ENCODE results near the gene TEX19. TPM values are rescaled to one million over a fixed set of nuclear protein-coding genes. Genes with fewer than 3 reads are reported as not detected.
A peak's percentile ranks its signal among the peaks of the same experiment; 100 is the strongest.

The TEX19 gene
- total and polyA plus RNA-seq, 10 of the 15 experiments (the other 5 are each of a cell fraction or from before 2014, with no cell fraction given) = 0.03 to 0.32 (median 0.13) TPM; not detected in 3

GRCh38 chr17:82354804-82355308 is 4.2 kb upstream of the TEX19 start (continued):
- TF ChIP-seq IRF5 (IDR thresholded peaks at IDR 0.05; ENCODE audit: borderline replicate concordance) = no peak
- no peak for TF ChIP-seq ASH2L (IDR thresholded peaks at IDR 0.05; ENCODE audit: borderline replicate concordance, low read depth)
- no peak for TF ChIP-seq YBX1 (IDR thresholded peaks at IDR 0.05)
- TF ChIP-seq IRF4 (IDR thresholded peaks at IDR 0.05; ENCODE audit: low read depth, low read length) = no peak
- no peak for TF ChIP-seq SRF (IDR thresholded peaks at IDR 0.05; ENCODE audit: low read depth in 2 of 2, low read length in 2 of 2)
- no peak for TF ChIP-seq TCF7 (IDR thresholded peaks at IDR 0.05; ENCODE audit: borderline replicate concordance)

- in situ Hi-C loops (cut with MboI) = no loop called here
- no peaks in the 10 kb centered on the region for H3K79me2 ChIP-seq (ENCODE audit: control insufficient read depth, insufficient read depth, low read length)
- TF ChIP-seq PAX5 (IDR thresholded peaks at IDR 0.05; ENCODE audit: borderline replicate concordance, low read depth, low read length) = 0 out of 2 replicates have a peak, but pooled peaks have one; percentile 29
- no peak for TF ChIP-seq CREM (IDR thresholded peaks at IDR 0.05; ENCODE audit: low read depth)
- BruUV-seq (replicated peaks) = no TSS peak
- intact Hi-C loops (cut with micrococcal nuclease; ENCODE audit: unreplicated experiment) = no loop called here
- FAIRE-seq (no peak), ATAC-seq (no peak), DNase-seq (ENCODE audit: low read depth, low spot score) (no peak)
- peaks cover 14% of the 10 kb centered on the region for H3K4me1 ChIP-seq (ENCODE audit: control insufficient read depth, insufficient read depth, low read length)
- ChIA-PET RAD21 (ENCODE audit: unreplicated experiment) (no interaction called here), SMC1A (ENCODE audit: uncharacterized antibody, unreplicated experiment) (interaction anchor here (0.8 kb wide), 1 partner anchor 63 kb away, joined by 5 read pairs; the partner anchor contains the start of gene OGFOD3), CTCF (interaction anchor here (1.5 kb wide), 1 partner anchor 196 kb away, joined by 3 read pairs; no protein-coding TSS in a partner anchor), POLR2A (no interaction called here)
- H3K9ac ChIP-seq (ENCODE audit: control insufficient read depth, insufficient read depth, low read length) = no peak overlapping the region
- H4K20me1 ChIP-seq (ENCODE audit: control insufficient read depth, insufficient read depth) = no peaks in the 10 kb centered on the region
- no peaks in the 10 kb centered on the region for H3K36me3 ChIP-seq (ENCODE audit: control insufficient read depth in 2 of 2, insufficient read depth in 2 of 2, low read length in 1 of 2)
- no peak overlapping the region for H3K4me3 ChIP-seq
- no peaks in the 10 kb centered on the region for H3K27me3 ChIP-seq (replicated peaks in 1 of 2; ENCODE audit: control insufficient read depth in 2 of 2, insufficient read depth in 2 of 2, low read length in 1 of 2)
- no peaks in the 10 kb centered on the region for H3K9me3 ChIP-seq (replicated peaks; ENCODE audit: control insufficient read depth, insufficient read depth, low read length)
- no peak overlapping the region for H3K4me2 ChIP-seq (ENCODE audit: control insufficient read depth, insufficient read depth)
- no peak overlapping the region for H3K27ac ChIP-seq (ENCODE audit: control insufficient read depth, insufficient read depth)
- no peak overlapping the region for H2AFZ ChIP-seq (ENCODE audit: control insufficient read depth, low read depth, low read length)
- 72% methylated on average over 11 of the region's 11 CpGs for WGBS (ENCODE audit: insufficient coverage, insufficient replicate concordance, low lambda C conversion rate, missing lambda C conversion rate)
These were observed 3.1 kb upstream of the TEX19 start for GRCh38 chr17:82355770-82356427.
